Measurements from ENCODE around the gene RPS6KA3.

RPS6KA3 gene

DNA sequence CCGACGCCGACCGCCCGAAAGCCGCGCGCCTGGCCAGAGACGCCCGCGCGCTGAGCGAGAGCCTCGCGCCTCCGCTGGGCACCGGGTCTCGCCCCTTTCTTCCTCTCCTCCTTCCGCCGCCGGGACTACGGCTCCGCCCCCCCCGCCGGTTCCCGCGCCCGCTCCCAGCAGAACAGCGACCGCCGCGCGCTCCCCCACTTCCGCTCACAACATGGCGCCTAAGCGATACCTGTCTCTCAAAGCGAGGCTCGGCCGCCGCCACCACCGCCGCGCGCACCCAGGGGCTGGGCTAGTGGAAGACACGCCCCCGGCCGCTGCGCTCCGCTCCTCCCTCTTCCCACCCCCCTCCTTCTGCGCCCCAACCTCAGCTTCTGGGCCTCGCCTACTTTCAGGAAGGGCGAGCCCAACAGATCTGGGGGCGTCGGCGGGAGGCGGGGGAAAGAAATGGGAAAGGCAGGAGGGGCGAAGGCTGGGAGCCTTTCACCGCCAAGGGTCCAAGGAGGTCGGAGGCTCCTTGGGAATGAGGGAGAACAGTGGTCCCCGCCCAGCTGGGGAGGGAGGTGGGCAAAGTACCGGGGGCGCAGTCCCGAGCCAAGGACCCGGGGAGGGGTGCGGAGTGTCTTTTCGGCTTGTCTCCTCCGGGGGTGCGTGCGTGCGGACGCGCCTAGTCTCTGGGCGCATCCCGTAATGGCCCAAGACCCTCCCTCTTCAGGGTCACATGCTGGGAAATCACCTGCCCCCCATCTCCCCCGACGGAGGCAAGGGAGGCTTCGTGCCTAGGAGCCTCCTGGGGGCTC is at the start of gene RPS6KA3:
TSS of gene RPS6KA3 (minus strand) at position 100 of the 797 bp plus-strand sequence. CDS start 277 bp downstream, outside the sequence.
- DNase-seq (ENCODE audit: low read depth in 2 of 2): peak; percentile 82 to 84

DNA sequence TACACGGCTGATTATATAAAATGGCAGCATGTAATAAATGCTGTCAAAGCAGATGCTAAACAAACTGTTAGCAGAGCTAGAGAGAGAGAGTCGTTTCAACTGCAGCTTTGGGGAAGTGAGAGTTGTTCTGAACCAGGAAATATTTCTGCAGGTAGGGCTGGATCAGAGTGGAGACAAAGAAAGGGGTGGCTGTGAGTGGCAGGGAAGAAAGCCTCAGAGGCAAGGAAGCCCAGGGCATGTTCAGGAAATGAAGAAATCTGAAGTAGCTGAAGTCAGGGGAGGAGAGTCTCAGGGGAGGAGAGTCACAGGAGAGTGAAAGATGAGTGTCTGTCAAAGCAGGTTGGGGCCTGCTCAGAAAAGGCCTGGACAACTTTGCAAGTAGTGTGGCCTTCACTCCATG is 48.4 kb upstream of the RPS6KA3 start:
- no peak for DNase-seq (ENCODE audit: low read depth in 2 of 2)

DNA sequence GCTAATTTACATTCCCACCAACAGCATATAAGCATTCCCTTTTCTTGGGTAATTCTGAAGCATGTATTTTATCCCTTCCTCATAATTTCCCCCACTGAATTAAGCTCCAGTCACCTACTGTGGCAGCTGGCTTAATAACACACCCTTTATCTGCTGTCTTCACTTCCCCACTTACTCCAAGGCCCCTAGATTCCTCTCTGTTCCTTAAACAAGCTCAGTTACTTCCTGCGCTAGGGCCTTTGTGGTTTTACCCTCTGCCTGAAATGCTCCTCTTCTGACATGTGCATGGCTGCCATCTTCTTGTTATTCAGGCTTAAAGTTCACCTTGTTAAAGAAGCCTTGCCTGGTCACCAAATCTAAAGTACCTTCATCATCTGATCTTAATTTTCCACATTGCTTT is 47.2 kb upstream of the RPS6KA3 start:
- DNase-seq (ENCODE audit: low read depth in 2 of 2): no peak

DNA sequence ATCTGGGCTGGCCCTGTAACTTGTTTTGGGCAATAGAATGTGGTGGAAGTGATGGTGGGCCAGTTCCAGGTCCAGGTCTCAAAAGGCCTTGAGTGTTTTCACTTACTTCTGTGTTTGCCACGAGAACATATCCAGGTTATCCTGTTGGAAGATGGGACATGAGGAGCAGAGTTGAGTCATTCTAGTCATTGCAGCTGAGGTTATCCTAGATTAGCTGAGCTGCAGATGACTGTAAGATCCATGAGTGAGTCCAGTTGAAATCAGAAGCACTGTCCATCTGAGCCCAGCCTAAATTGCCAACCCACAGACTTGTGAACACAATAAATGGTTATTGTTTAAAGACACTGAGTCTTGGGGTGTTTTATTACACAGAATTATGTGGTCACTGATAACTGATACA is 45.3 kb upstream of the RPS6KA3 start:
- no peak for DNase-seq (ENCODE audit: low read depth in 2 of 2)

DNA sequence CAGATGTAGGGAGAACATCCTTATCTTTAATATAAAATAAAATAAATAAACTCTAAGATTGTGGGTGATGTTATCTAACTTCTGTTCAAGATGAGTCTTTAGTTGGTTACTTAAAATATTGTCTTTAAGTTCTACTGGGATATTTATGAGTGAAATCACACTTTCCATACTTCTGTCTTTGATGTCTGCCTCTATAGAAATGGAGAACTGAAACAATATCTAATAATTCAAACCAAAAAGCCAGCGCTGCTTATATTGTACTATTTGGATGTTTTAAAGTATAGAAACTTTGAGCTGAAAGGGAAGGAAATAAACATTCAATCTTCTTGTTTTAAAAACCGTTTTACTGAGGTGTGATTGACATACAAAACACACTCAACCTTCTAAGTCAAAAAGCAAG is 44.8 kb upstream of the RPS6KA3 start:
- DNase-seq (ENCODE audit: low read depth in 2 of 2): no peak

DNA sequence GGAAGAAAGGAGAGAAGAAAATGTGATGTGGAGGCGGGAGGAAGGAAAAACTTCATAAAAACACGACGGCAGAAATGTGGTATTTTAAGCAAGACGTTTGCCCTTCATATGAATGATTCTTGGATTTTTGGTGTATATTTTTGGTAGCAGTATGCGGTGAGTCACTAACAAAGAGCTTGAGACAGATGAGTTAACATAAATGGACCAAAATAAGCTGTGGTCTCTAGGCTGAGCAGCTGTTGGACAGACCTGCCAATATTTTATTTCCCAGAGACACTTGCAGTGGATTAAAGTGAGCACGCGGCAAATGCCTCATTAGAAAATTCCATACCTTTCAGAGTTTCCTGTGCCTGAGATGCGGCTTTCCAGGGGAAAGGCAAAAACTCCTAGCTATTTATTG is 43.1 kb upstream of the RPS6KA3 start:
- DNase-seq (ENCODE audit: low read depth in 2 of 2): no peak

DNA sequence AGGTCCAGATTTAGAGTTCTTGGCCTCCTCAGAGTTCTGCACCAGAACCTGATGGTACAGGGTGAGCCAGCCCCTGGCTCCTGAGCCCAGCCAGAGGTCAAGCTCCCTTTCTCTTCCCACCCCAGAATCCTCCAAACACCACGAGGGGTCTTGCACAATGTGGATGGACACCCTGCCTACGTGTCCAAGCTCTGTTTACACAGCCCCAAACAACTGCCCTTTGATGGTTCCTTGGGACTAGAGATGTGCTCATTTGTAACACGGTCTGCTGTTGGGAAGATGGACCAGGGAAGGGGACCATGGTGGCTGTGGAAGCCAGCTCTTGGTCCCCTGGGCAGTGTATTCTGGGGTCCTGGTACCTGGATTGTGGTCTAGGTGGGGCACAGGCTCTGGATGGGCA is 40.0 kb upstream of the RPS6KA3 start:
- DNase-seq (ENCODE audit: low read depth in 2 of 2): no peak

DNA sequence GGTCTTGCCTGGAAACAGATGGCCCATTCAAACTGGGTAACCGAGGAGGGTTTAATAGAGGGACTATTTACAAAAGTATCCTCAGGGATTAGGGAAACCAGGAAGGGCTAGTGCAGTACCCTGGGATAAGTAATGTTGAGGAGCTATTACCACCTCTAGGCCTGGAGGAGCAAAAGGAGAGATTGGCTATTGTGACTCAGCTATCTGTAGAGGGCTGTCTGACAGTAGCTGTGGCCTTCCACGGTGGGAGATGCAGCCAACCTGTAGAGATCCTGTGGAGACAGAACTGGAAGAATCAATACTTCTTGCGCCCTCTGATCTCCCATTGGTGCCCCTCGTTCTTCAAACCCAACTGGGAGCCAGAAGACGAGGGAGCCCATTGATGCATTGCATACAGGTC is 34.1 kb upstream of the RPS6KA3 start:
- DNase-seq (ENCODE audit: low read depth in 2 of 2): no peak

DNA sequence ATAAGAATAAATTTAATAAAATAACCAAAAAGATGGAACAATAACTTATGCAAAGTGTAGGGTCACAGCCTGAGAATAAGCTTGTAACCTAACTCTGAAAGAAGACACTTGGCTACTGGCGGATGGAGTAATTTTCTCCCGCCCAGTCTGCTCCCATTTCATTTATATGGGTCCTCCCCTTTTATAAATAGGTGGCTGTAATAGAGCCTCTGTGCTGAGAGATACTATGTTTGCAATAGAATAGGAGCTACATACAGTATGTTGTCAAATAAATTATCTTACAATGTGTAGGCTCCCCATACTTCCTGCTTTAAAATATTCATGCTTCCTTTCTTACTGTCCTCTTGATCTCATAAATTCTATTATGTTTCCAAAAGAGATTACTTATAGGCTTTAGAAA is 28.2 kb upstream of the RPS6KA3 start:
- DNase-seq (ENCODE audit: low read depth in 2 of 2): no peak

DNA sequence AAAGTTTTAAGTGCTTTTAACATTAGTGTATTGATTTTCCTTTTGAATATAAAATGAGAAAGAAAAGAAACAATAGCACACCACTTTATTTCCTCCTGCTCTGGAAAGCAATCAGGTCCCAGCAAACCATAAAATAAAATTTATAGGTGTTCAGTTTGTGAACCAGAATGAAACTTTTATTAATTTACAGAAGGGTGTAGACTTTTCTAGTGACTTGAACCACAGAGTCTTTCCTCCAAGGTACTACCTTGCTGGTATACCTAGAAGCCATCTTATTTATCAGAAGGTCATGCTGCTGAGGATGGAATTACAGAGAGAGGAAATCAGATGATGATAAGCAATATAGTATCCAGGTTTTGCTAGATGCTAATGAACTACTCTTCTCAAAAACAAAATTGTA is 27.6 kb upstream of the RPS6KA3 start:
- no peak for DNase-seq (ENCODE audit: low read depth in 2 of 2)

DNA sequence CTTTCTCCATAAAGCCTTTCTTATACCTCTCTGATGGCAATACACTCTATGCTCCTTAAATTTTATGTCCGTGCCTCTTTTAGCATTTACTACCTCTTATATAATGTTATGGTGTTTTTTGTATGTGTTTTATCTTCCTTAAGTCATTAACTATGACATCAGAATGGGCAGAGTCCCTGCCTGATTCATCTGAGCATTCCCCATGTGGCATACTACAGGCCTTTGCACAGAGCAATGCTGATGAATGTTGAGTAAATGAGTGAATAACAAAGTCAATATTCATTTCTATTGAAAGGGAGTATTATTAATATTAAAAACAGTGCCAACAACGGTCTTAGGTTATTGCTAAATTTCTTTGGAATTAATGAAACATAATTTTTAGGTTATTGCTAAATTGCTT is 18.8 kb upstream of the RPS6KA3 start:
- DNase-seq (ENCODE audit: low read depth in 2 of 2): no peak

DNA sequence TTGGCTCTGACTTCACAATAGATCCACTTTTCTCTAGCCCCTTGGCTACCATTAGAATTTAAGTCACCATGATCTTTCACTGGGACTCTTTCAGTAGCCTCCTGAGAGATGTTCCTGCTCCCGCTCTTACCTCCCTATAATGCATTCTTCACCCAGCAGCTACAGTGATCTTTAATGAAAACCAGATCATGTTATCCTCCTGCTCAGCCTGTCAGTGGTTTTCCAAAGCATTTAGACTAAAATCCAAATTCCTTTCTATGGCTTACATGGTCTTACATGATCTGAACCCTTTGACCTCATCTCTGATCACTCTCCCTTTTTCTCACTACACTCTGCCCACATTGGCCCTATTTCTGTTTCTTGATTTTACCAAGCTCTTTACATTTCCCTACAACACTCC is 18.3 kb upstream of the RPS6KA3 start:
- DNase-seq (ENCODE audit: low read depth in 2 of 2): no peak

DNA sequence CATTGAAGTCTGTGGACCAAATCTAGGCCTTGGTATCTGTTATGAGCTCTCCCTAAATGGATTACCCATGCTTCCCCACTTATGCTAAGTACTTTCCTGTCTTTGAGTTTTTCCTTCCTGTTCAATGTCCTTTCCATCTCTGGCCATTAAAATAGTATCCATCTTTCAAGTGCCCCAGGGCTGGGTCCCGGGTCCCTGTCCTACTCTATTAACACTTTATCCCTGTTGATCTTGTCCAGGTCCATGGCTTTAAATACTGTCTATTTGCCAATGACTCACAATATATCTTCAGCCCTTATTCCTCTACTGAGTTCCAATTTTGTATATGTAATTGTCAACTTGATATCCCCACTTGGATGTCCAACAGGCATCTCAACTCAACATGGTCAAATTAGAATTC is 17.7 kb upstream of the RPS6KA3 start:
- no peak for DNase-seq (ENCODE audit: low read depth in 2 of 2)

DNA sequence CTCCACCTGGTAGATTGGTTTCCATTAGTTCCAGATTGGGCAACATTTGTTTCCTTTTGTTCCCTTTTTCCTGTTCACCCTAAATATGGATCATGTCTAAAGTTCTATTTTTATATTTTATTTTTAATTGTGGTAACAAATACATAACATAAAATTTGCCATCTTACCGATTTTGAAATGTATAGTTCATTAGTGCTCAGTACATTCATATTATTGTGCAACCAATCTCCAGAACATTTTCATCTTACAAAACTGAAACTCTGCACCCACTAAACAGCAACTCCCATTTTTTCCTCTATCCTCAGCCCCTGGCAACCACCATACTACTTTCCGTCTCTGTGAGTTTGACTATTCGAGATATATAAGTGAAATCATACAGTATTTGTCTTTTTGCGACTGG is 14.2 kb upstream of the RPS6KA3 start:
- no peak for DNase-seq (ENCODE audit: low read depth in 2 of 2)

DNA sequence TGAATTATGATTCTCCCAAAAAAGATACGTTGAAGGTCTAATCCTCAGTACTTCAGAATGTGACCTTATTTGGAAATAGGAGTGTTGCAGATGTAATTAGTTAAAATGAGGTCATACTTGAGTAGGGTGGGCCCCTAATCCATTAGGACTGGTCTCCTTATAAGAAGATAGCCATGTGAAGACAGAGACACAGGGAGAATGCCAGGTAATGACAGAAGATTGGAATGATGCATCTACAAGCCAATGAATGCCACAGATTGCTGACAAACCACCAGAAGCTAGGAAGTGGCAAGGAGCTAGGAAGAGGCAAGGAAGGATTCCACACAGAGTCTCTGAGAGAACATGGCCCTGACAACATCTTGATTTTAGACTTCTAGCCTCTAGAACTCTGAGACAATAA is 7.4 kb upstream of the RPS6KA3 start:
- no peak for DNase-seq (ENCODE audit: low read depth in 2 of 2)

DNA sequence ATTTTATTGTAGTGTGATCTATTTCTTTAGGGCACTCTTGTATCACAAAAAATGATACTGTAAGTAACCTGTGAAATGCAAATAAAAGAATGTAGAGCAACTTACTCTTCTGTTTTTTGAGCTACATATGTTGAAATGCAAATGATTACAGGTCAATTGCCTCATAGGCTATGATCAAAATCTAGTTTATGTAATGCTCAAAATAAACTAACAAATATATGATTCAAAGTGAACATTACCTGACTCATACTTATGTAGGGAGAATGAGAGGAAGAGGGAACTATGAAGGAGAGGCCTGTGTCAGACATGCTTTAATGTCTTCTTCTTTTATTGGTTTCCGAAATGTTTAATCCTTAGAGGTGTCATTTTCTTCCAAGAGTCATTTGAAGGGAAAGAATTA is 5.0 kb upstream of the RPS6KA3 start:
- DNase-seq (ENCODE audit: low read depth in 2 of 2): no peak

DNA sequence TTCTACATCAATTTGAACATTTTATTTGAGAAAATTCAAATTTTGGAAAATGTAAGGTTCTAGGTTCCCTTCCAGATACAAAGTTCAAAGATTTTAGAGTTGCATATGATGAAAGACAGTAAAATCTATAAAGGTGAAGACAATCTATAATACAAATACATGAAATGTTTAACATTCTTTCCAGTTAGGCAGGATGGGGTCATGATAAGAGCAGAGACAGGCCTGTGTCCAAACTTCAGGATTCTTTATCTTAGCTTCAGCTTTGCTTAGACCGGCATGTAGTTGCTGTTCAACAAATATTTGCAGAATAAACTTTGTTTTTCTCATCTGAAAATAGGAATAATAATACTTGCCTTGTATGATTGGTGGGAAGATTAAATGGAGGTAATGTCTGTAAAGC is 4.5 kb upstream of the RPS6KA3 start:
- no peak for DNase-seq (ENCODE audit: low read depth in 2 of 2)

DNA sequence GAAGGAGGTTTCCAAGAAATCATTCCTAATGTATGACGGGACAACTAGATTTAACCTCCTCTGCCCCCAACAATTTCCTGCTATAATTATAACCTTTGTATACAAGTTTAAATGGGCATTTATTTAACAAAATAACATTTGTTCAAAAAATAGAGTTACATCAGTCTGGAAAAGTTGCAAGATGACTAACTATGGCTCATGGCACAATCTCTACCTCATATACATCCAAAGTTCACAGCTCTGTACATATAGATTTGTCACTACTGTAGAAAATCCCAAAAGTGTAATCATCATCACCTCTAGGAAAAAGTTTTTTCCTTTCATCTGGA is 3.8 kb upstream of the RPS6KA3 start:
- DNase-seq (ENCODE audit: low read depth in 2 of 2): no peak

DNA sequence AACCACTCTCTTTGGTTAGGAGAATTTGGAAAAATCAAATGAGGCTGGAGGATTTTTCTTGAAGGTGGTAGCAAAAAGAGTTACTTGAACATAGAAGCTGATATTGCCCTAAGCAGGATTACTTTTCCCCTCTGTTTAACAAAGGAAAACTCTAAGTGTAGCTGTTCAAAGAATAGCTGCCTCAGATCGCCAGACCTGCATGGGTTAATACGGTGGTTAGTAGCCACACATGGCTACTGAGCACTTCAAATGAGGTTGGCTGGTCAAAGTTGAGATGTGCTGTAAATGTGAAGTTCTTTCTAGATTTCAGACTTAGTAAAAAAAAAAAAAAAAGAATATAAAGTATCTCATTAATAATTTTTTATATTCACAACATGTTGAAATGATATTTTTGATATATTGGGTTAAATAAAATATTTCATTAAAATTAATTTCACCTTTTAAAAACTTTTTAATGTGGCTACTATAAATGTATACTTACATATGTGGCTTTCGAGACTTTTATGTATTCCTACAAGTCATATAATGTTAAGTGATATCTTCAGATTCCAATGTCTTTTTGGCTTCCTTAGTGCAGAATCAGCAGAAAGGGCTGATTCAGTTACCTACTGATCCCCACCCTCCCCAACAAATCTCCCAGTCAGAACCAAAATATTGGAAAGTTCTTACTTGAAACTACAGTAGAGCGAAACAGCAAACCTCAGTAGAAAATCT is 3.3 kb upstream of the RPS6KA3 start:
- DNase-seq (ENCODE audit: low read depth in 2 of 2): no peak

DNA sequence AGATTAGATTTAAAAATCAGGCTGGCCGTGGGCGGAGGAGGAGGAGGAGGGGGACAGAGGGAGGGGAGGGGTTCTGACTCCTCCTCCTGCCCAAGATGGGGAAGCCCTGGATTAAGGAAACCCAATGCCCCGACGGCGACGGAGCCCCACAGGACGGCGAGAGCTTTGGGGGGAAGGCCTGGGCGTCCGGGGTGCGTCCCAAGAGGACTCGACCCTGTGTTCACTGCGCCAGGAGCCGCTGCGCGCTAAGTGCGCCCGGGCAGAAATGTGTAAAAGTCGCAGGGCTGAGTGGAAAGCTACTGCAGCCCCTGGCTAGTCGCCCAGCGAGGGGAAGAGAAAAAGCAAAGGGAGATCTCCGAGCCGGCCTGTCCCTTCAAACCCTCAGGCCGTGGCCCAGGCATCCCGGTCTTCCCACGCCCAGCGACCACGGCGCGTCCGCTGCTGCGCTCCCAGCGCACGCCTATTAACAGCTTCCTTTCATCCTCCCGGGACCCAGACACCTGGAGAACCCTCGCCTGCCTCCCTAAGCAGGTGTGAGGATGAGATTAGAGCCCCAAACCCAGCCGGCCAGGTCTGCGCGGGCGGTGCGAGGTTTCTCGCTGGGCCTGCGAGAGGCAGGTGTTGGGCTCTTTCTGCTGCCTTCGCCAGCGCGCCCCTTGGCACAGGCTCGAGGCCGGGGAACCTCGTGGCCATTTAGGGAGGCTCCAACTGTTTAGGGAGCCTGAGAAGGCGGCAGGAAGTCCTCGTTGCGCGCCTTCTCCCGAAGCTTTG is 1.4 kb upstream of the RPS6KA3 start:
- no peak for DNase-seq (ENCODE audit: low read depth in 2 of 2)

DNA sequence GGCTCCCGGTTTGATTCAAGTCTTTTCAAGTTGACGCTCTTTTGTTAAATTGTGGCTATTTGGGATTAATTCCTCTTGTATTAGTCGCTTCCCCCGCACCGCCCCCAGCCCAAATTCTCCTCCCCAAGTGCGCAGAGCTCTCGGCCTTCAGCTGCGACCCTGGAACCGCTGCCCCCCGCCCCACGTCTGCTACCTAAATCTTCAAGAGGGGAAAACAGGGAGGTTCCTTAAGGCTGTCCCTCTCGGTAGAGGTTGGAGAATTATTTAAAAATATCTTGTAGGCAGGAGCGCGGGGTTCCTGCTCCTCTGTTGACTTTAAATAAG is 860 bp upstream of the RPS6KA3 start:
- DNase-seq (ENCODE audit: low read depth in 2 of 2): no peak

DNA sequence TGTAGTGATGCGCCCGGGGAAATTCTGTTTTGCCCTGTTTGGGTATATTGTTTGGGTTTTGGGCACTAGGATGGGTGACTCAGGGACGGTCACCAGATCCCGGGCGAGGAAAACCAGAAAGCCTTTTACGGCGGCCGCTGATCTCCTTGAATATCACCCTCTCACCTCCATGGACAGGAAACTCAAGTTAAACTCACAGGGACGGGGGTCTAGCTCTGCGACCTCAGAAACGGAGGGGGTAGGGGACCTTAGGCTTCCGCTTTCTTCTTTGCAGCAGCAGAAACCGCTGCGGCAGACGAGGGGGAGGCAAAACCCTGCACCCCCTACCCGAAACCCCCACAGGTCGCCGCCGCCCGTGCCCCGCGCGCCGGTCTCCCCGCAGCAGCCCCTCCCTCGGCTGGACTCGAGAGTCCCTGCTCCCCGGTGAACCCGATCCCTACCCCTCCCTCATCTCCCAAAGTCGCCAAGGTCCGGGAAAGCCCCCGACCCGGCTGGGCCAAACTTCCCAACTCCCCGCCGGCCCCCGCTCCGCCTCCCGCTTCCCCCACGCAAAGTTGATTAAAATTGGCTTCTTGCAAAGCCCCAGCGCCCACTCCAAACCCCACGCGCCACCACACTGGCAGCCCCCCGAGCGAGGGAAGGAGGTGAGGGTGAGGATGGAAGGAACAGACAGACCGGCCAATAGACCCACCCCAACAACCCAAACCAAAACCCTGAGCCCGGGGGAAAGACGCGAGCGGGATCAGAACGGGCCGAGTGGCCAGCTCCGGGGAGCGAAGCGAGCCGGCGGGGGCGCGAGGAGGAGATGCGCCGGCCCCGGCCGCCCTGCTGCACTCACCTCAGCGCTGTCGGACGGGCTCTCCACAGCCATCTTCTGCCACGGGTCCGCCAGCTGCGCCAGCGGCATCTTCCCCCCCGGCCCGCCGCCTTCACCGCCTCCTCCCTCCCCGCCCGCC is 705 bp downstream of the RPS6KA3 start:
- peak in 1 of 2 donors; percentile 4 for DNase-seq (ENCODE audit: low read depth in 2 of 2)

Data from stimulated activated CD4-positive, alpha-beta T cell treated with anti-CD3 and anti-CD28 coated beads, Interleukin-4, amount 100 ng/mL, for 48 hours (primary cell).